DND-41 (cell line): Measurements from ENCODE around the gene TUT4.

Source experiments
- ATAC-seq: fragments of 200-7000 bp; cut with Tn5 transposase; 3 replicates; pipeline ENCODE4 v1.9.1; 2021; ENCODE audit warnings: low read depth; ENCODE audit not compliant: insufficient read depth
- DNase-seq: peaks from one replicate; pipeline ENCODE4 v3.0.0-alpha.2; 2020
- H2AFZ ChIP-seq: 2 replicates; pipeline ENCODE4 v1.6.0; 2012; ENCODE audit warnings: low read depth, low read length
- H3K27ac ChIP-seq: 2 replicates; pipeline ENCODE4 v1.5.1; 2012; ENCODE audit warnings: low read length, inconsistent platforms
- H3K27me3 ChIP-seq: fragments of 200-600 bp; sonication (generic); 2 replicates; pipeline ENCODE4 v1.6.0; 2012; ENCODE audit warnings: low read length, mild to moderate bottlenecking, inconsistent platforms; ENCODE audit not compliant: insufficient read depth, poor library complexity
- H3K36me3 ChIP-seq: 2 replicates; pipeline ENCODE4 v1.5.1; 2012; ENCODE audit warnings: low read length, inconsistent platforms; ENCODE audit not compliant: insufficient read depth
- H3K4me1 ChIP-seq: 2 replicates; pipeline ENCODE4 v1.5.1; 2012; ENCODE audit warnings: mild to moderate bottlenecking, low read length; ENCODE audit not compliant: insufficient read depth
- H3K4me2 ChIP-seq: 2 replicates; pipeline ENCODE4 v1.6.0; 2012; ENCODE audit warnings: mild to moderate bottlenecking, moderate library complexity, low read length, inconsistent platforms; ENCODE audit not compliant: insufficient read depth
- H3K4me3 ChIP-seq, 2 experiments: fragments of 200-600 bp in 1 of 2; shearing (Covaris generic) in 1 of 2; 2 replicates each; pipeline ENCODE4 v1.5.1; 2012 to 2016; ENCODE audit warnings: inconsistent platforms in 2 of 2, low read length in 2 of 2, mild to moderate bottlenecking in 2 of 2, low read depth in 1 of 2, moderate library complexity in 1 of 2
- H3K79me2 ChIP-seq: 2 replicates; pipeline ENCODE4 v1.6.0; 2012; ENCODE audit warnings: low read length, inconsistent platforms; ENCODE audit not compliant: insufficient read depth
- H3K9ac ChIP-seq: 2 replicates; pipeline ENCODE4 v1.6.0; 2012; ENCODE audit warnings: low read depth, mild to moderate bottlenecking, inconsistent platforms, low read length, moderate library complexity
- H3K9me3 ChIP-seq: 2 replicates; pipeline ENCODE4 v1.5.1; 2012; ENCODE audit warnings: low read length, moderate library complexity, mild to moderate bottlenecking, inconsistent platforms; ENCODE audit not compliant: insufficient read depth, severe bottlenecking
- H4K20me1 ChIP-seq: 2 replicates; pipeline ENCODE4 v1.6.0; 2012; ENCODE audit warnings: low read length; ENCODE audit not compliant: insufficient read depth
- CTCF ChIP-seq: IDR thresholded peaks from 2 replicates; pipeline ENCODE4 v1.5.1; 2012; ENCODE audit warnings: borderline replicate concordance, low read length, moderate library complexity, mild to moderate bottlenecking; ENCODE audit not compliant: poor library complexity, severe bottlenecking; ENCODE audit errors: extremely low read depth
- EZH2 ChIP-seq: IDR thresholded peaks from 3 replicates; pipeline ENCODE4 v1.6.1; 2012; ENCODE audit warnings: borderline replicate concordance, low read depth, mild to moderate bottlenecking, moderate library complexity, low read length, inconsistent platforms; ENCODE audit not compliant: severe bottlenecking

The TUT4 gene

DNA sequence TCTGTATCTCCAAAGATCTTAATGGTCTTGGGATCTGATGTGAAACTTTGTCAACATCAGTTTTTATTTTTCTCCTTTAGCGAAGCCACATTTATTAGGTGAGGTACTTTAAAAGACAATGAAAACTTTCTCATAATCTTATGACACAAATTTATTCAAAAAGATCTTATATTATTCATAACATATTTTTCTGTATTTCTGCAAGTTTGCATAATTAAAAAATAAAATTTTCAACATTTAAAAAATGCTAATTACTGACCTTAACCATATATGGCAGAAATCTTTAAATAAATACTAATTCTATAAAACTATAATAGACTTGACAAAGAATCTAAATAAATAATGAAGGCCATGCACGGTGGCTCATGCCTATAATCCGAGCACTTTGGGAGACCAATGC lies 75.9 kb downstream of the TUT4 start:
- no peaks in the 10 kb centered on the region for H3K4me1 ChIP-seq
- H3K4me3 ChIP-seq, result no peak overlapping the region
- H3K4me2 ChIP-seq, result no peak overlapping the region
- ATAC-seq (no peak), DNase-seq (no peak)
- no peaks in the 10 kb centered on the region for H3K9me3 ChIP-seq
- no peaks in the 10 kb centered on the region for H3K27me3 ChIP-seq
- H3K36me3 ChIP-seq, result peaks cover 75% of the 10 kb centered on the region
- no peaks in the 10 kb centered on the region for H3K79me2 ChIP-seq
- H4K20me1 ChIP-seq, result no peaks in the 10 kb centered on the region
- TF ChIP-seq CTCF, result no peak
- no peak for TF ChIP-seq EZH2
- no peak overlapping the region for H3K9ac ChIP-seq
- H2AFZ ChIP-seq, result no peak overlapping the region
- H3K27ac ChIP-seq, result no peak overlapping the region

DNA sequence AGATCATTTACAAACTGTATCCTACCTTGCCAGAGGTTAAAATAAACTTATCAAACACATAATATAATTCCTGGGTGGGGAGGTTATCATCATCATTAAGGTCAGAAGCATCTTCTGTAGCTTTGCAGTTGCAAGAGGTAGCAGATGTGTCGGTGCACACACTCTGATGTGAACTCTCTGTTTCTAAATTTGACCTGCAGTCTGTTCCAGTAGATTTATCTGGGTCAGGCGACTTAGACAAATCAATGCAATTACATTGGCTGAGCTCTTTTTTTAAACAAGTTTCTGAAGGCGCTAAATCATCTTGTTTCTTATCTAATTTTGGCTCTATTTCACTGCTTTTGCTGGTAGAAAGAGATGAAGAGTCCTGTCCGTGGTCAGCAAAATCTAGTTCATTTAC lies 78.1 kb downstream of the TUT4 start:
- no peak overlapping the region for H3K4me3 ChIP-seq
- H3K27ac ChIP-seq, result no peak overlapping the region
- H2AFZ ChIP-seq, result no peak overlapping the region
- no peaks in the 10 kb centered on the region for H3K27me3 ChIP-seq
- DNase-seq (no peak), ATAC-seq (no peak)
- no peaks in the 10 kb centered on the region; the same call in 1 of the 2 replicates for H3K79me2 ChIP-seq
- no peak overlapping the region for H3K9ac ChIP-seq
- no peaks in the 10 kb centered on the region for H3K9me3 ChIP-seq
- H3K4me2 ChIP-seq, result no peak overlapping the region
- no peaks in the 10 kb centered on the region for H3K4me1 ChIP-seq
- no peaks in the 10 kb centered on the region for H4K20me1 ChIP-seq
- peaks cover 75% of the 10 kb centered on the region for H3K36me3 ChIP-seq
- TF ChIP-seq EZH2 (no peak), CTCF (no peak)

DNA sequence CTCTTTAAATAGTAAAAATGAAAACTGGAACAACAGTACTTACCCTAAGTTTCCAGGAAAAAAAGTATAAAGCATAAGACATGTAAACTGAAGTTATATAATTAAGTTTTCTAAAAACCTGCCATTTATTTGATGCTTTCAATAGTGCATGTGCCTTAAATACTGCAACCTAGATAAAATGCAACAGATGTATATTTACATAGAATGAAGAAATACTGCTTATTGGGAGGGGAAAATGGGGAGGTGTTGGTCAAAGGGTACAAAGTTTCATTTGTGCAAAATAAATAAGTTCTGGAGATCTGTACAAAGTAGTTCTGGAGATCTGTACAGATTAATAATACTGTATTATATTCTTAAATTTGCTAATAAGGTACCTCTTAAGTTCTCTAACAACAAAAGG lies 79.9 kb downstream of the TUT4 start:
- H3K79me2 ChIP-seq, result no peaks in the 10 kb centered on the region; the same call in 1 of the 2 replicates
- peaks cover 60% of the 10 kb centered on the region for H3K36me3 ChIP-seq
- no peak for ATAC-seq
- H3K27me3 ChIP-seq, result no peaks in the 10 kb centered on the region
- H3K9me3 ChIP-seq, result no peaks in the 10 kb centered on the region
- H3K27ac ChIP-seq, result no peak overlapping the region
- H3K4me1 ChIP-seq, result no peaks in the 10 kb centered on the region
- H3K9ac ChIP-seq, result no peak overlapping the region
- no peaks in the 10 kb centered on the region for H4K20me1 ChIP-seq
- TF ChIP-seq CTCF (no peak), EZH2 (no peak)
- no peak for DNase-seq
- H2AFZ ChIP-seq, result no peak overlapping the region
- no peak overlapping the region for H3K4me2 ChIP-seq
- H3K4me3 ChIP-seq, result no peak overlapping the region

GRCh38 chr1:52472384-52472783 lies 80.5 kb downstream of the TUT4 start:
- H4K20me1 ChIP-seq, result no peaks in the 10 kb centered on the region
- peaks cover 57% of the 10 kb centered on the region for H3K36me3 ChIP-seq
- H3K79me2 ChIP-seq, result peaks cover 1% of the 10 kb centered on the region; the same call in 1 of the 2 replicates
- no peak overlapping the region for H3K27ac ChIP-seq
- H3K4me3 ChIP-seq, result no peak overlapping the region
- H3K4me1 ChIP-seq, result no peaks in the 10 kb centered on the region
- H3K9me3 ChIP-seq, result no peaks in the 10 kb centered on the region
- no peak overlapping the region for H3K9ac ChIP-seq
- no peak overlapping the region for H3K4me2 ChIP-seq
- H2AFZ ChIP-seq, result no peak overlapping the region
- H3K27me3 ChIP-seq, result no peaks in the 10 kb centered on the region
- ATAC-seq, result no peak
- no peak for TF ChIP-seq EZH2
- no peak for TF ChIP-seq CTCF
- no peak for DNase-seq
